SK-N-SH (cell line): Measurements from ENCODE around the gene ASIC2. TPM values are rescaled to one million over a fixed set of nuclear protein-coding genes. Genes with fewer than 3 reads are reported as not detected.

ENCODE experiments used
- CTCF ChIA-PET: fragments of 300-600, 350-600 bp; formaldehyde crosslinking; extraction: SDS; loops from one replicate; lab custom pipeline; 2021; lab: Yijun Ruan, JAX
- POLR2A ChIA-PET: fragments of 350-600 bp; sonication (Branson Sonifier 250); formaldehyde crosslinking; extraction: SDS; loops from one replicate; lab custom pipeline; 2020; ENCODE audit warnings: antibody characterized with exemption, inconsistent platforms; lab: Yijun Ruan, JAX
- DNase-seq: peaks from one replicate; pipeline ENCODE4 v3.0.0; 2012
- H2AFZ ChIP-seq: fragments of 200-600 bp; sonication (generic); 2 replicates; pipeline ENCODE4 v1.8.1; 2016; ENCODE audit warnings: antibody characterized with exemption, mild to moderate bottlenecking, low read depth
- H3F3A ChIP-seq: fragments of 200-600 bp; sonication (generic); replicated peaks from 2 replicates; pipeline ENCODE3; 2016; ENCODE audit warnings: antibody characterized with exemption, mild to moderate bottlenecking; ENCODE audit not compliant: insufficient read depth
- H3K27ac ChIP-seq, 2 experiments: fragments of 200-500 bp in 1 of 2; fragments of 200-600 bp in 1 of 2; sonication (Bioruptor generic) in 1 of 2; sonication (generic), shearing (Covaris generic) in 1 of 2; 2 replicates each; pipeline versions ENCODE4 v1.5.1 to v1.6.1; 2014 to 2016; ENCODE audit warnings: low read depth in 2 of 2, inconsistent platforms in 1 of 2, low read length in 1 of 2, mild to moderate bottlenecking in 1 of 2, mixed read lengths in 1 of 2
- H3K27me3 ChIP-seq: fragments of 200-600 bp; sonication (generic), shearing (Covaris generic); 2 replicates; pipeline ENCODE4 v1.6.1; 2016; ENCODE audit warnings: mixed run types; ENCODE audit not compliant: insufficient read depth
- H3K36me3 ChIP-seq, 2 experiments: fragments of 200-500 bp in 1 of 2; fragments of 200-600 bp in 1 of 2; sonication (Bioruptor generic) in 1 of 2; sonication (generic) in 1 of 2; replicated peaks in 1 of 2; 2 replicates each; pipeline versions ENCODE3 to v1.5.1; 2014 to 2016; ENCODE audit warnings: low read length in 1 of 2, mild to moderate bottlenecking in 1 of 2; ENCODE audit not compliant: insufficient read depth in 2 of 2, control insufficient read depth in 1 of 2
- H3K4me1 ChIP-seq, 2 experiments: fragments of 200-500 bp in 1 of 2; fragments of 200-600 bp in 1 of 2; sonication (Bioruptor generic) in 1 of 2; sonication (generic), shearing (Covaris generic) in 1 of 2; 2 replicates each; pipeline versions ENCODE4 v1.5.1 to v1.6.1; 2014 to 2016; ENCODE audit warnings: low read depth in 1 of 2, low read length in 1 of 2, mixed run types in 1 of 2; ENCODE audit not compliant: insufficient read depth in 2 of 2, control insufficient read depth in 1 of 2
- H3K4me2 ChIP-seq: fragments of 200-600 bp; sonication (generic), shearing (Covaris generic); 2 replicates; pipeline ENCODE4 v1.6.1; 2017; ENCODE audit warnings: mixed run types
- H3K4me3 ChIP-seq, 2 experiments: fragments of 200-500 bp in 1 of 2; fragments of 200-600 bp in 1 of 2; sonication (Bioruptor generic) in 1 of 2; sonication (generic), shearing (Covaris generic) in 1 of 2; 2 replicates each; pipeline versions ENCODE4 v1.5.1 to v1.8.1; 2014 to 2016; ENCODE audit warnings: low read depth in 2 of 2, inconsistent platforms in 1 of 2, low read length in 1 of 2, mild to moderate bottlenecking in 1 of 2, mixed read lengths in 1 of 2, moderate library complexity in 1 of 2
- H3K79me2 ChIP-seq: fragments of 200-600 bp; sonication (generic); 2 replicates; pipeline ENCODE4 v1.8.1; 2017; ENCODE audit warnings: mild to moderate bottlenecking; ENCODE audit not compliant: insufficient read depth
- H3K9ac ChIP-seq: fragments of 200-600 bp; sonication (generic); 2 replicates; pipeline ENCODE4 v1.6.1; 2017; ENCODE audit warnings: mixed run types
- H3K9me2 ChIP-seq: fragments of 200-600 bp; sonication (generic); 2 replicates; pipeline ENCODE4 v1.6.1; 2017; ENCODE audit warnings: mixed run types
- H3K9me3 ChIP-seq: fragments of 200-600 bp; sonication (generic); 2 replicates; pipeline ENCODE4 v1.6.1; 2017; ENCODE audit warnings: mixed run types, mild to moderate bottlenecking, moderate library complexity
- H4K20me1 ChIP-seq: fragments of 200-600 bp; sonication (generic); 2 replicates; pipeline ENCODE4 v1.6.1; 2017; ENCODE audit warnings: mild to moderate bottlenecking, mixed run types; ENCODE audit not compliant: insufficient read depth
- CHD2 ChIP-seq: fragments of 150-350 bp; IDR thresholded peaks from 2 replicates; pipeline ENCODE4 v1.6.1; 2018; ENCODE audit warnings: low read length; ENCODE audit not compliant: partially characterized antibody
- GATA2 ChIP-seq: sonication (generic); formaldehyde crosslinking; IDR thresholded peaks from 2 replicates; pipeline ENCODE4 v1.5.0; 2020; ENCODE audit warnings: mild to moderate bottlenecking, missing genetic modification reagents
- NRF1 ChIP-seq: IDR thresholded peaks from 2 replicates; pipeline ENCODE4 v1.6.1; 2012; ENCODE audit warnings: low read depth, mild to moderate bottlenecking, low read length
- RAD21 ChIP-seq: IDR thresholded peaks from 2 replicates; pipeline ENCODE4 v1.6.1; 2012; ENCODE audit warnings: mild to moderate bottlenecking, low read length
- SIN3A ChIP-seq: IDR thresholded peaks from 2 replicates; pipeline ENCODE4 v1.6.1; 2012; ENCODE audit warnings: low read depth, mild to moderate bottlenecking, low read length, moderate library complexity, borderline replicate concordance
- SMC3 ChIP-seq: IDR thresholded peaks from 2 replicates; pipeline ENCODE4 v1.6.1; 2012; ENCODE audit warnings: low read depth, low read length, improper control_type of control experiment
- TAF1 ChIP-seq: IDR thresholded peaks from 2 replicates; pipeline ENCODE4 v1.6.1; 2012; ENCODE audit warnings: low read depth, mild to moderate bottlenecking, low read length, moderate library complexity, borderline replicate concordance
- WGBS: methylation state at CpG from one replicate; pipeline ENCODE4 v1.1.6; 2017; ENCODE audit warnings: low lambda C conversion rate; 5-methylcytosine and 5-hydroxymethylcytosine counted together
- polyA plus RNA-seq, 3 experiments: library from polyadenylated mRNA; depleted of rRNA; stranded (reverse); fragments of >200 nt; gene quantifications; 2 replicates each; pipeline ENCODE4 v1.2.3, GENCODE V29; 2012
- TF ChIP-seq, protein P1 (sequence below): IDR thresholded peaks from 2 replicates; pipeline ENCODE4 v1.6.1; 2012; ENCODE audit warnings: mild to moderate bottlenecking, low read depth, low read length, moderate library complexity
- TF ChIP-seq, protein P2 (sequence below): fragments of 150-350 bp; IDR thresholded peaks from 2 replicates; pipeline ENCODE4 v1.6.1; 2016; ENCODE audit warnings: mild to moderate bottlenecking, low read depth, low read length
- TF ChIP-seq, protein P3 (sequence below): IDR thresholded peaks from 2 replicates; pipeline ENCODE4; 2012
- TF ChIP-seq, protein P4 (sequence below): IDR thresholded peaks from 2 replicates; pipeline ENCODE4 v1.4.0; 2012; ENCODE audit warnings: low read depth, borderline replicate concordance

ASIC2 gene
- polyA plus RNA-seq, 1 of the 3 experiments (the other 2 are of a cell fraction) = 0.08 TPM

DNA sequence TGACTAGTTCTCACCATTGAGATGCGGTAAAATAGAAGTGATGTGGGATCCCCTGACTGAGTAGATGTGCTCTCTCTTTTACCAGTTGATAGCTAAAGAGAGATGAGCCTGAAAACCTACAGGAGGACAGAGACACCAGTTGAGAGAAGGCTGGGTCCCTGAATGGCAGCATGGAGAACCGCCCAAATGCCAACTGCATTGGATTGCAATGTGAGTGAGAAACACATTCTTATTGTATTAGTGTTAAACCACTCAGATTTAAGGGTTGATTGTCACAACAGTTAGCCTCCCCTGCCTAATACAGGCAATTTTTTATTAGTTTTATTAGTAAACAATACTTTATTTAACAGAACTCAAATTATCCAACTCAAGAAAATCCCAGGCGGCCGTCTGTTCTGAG, 240.2 kb downstream of the ASIC2 start:
- POLR2A ChIA-PET = no interaction called here
- 62% methylated on average over 4 of the region's 4 CpGs for WGBS
- no peaks in the 10 kb centered on the region for H4K20me1 ChIP-seq
- H3K4me3 ChIP-seq = no peak overlapping the region
- H3K27ac ChIP-seq = no peak overlapping the region
- TF ChIP-seq, protein P1, sequence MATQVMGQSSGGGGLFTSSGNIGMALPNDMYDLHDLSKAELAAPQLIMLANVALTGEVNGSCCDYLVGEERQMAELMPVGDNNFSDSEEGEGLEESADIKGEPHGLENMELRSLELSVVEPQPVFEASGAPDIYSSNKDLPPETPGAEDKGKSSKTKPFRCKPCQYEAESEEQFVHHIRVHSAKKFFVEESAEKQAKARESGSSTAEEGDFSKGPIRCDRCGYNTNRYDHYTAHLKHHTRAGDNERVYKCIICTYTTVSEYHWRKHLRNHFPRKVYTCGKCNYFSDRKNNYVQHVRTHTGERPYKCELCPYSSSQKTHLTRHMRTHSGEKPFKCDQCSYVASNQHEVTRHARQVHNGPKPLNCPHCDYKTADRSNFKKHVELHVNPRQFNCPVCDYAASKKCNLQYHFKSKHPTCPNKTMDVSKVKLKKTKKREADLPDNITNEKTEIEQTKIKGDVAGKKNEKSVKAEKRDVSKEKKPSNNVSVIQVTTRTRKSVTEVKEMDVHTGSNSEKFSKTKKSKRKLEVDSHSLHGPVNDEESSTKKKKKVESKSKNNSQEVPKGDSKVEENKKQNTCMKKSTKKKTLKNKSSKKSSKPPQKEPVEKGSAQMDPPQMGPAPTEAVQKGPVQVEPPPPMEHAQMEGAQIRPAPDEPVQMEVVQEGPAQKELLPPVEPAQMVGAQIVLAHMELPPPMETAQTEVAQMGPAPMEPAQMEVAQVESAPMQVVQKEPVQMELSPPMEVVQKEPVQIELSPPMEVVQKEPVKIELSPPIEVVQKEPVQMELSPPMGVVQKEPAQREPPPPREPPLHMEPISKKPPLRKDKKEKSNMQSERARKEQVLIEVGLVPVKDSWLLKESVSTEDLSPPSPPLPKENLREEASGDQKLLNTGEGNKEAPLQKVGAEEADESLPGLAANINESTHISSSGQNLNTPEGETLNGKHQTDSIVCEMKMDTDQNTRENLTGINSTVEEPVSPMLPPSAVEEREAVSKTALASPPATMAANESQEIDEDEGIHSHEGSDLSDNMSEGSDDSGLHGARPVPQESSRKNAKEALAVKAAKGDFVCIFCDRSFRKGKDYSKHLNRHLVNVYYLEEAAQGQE = no peak
- TF ChIP-seq SMC3 = no peak
- no peak for TF ChIP-seq NRF1
- TF ChIP-seq RAD21 = no peak
- no peak for TF ChIP-seq TAF1
- no peak for TF ChIP-seq GATA2 (CRISPR knock-in tag)
- TF ChIP-seq, protein P2, sequence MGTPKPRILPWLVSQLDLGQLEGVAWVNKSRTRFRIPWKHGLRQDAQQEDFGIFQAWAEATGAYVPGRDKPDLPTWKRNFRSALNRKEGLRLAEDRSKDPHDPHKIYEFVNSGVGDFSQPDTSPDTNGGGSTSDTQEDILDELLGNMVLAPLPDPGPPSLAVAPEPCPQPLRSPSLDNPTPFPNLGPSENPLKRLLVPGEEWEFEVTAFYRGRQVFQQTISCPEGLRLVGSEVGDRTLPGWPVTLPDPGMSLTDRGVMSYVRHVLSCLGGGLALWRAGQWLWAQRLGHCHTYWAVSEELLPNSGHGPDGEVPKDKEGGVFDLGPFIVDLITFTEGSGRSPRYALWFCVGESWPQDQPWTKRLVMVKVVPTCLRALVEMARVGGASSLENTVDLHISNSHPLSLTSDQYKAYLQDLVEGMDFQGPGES = no peak
- TF ChIP-seq SIN3A = no peak
- TF ChIP-seq, protein P3, sequence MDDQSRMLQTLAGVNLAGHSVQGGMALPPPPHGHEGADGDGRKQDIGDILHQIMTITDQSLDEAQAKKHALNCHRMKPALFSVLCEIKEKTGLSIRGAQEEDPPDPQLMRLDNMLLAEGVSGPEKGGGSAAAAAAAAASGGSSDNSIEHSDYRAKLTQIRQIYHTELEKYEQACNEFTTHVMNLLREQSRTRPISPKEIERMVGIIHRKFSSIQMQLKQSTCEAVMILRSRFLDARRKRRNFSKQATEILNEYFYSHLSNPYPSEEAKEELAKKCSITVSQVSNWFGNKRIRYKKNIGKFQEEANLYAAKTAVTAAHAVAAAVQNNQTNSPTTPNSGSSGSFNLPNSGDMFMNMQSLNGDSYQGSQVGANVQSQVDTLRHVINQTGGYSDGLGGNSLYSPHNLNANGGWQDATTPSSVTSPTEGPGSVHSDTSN = no peak
- TF ChIP-seq, protein P4, sequence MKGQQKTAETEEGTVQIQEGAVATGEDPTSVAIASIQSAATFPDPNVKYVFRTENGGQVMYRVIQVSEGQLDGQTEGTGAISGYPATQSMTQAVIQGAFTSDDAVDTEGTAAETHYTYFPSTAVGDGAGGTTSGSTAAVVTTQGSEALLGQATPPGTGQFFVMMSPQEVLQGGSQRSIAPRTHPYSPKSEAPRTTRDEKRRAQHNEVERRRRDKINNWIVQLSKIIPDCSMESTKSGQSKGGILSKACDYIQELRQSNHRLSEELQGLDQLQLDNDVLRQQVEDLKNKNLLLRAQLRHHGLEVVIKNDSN = no peak
- TF ChIP-seq CHD2 = no peak
- no peak for DNase-seq
- no peaks in the 10 kb centered on the region for H3F3A ChIP-seq
- H3K27me3 ChIP-seq = no peaks in the 10 kb centered on the region
- H3K79me2 ChIP-seq = no peaks in the 10 kb centered on the region
- no peak overlapping the region for H2AFZ ChIP-seq
- CTCF ChIA-PET = interaction anchor here (1.0 to 1.3 kb wide), 3 partner anchors 14 to 623 kb away, joined by 3 to 5 read pairs (median 4); no protein-coding TSS in a partner anchor
- H3K9me2 ChIP-seq = no peaks in the 10 kb centered on the region
- H3K9me3 ChIP-seq = no peaks in the 10 kb centered on the region
- H3K9ac ChIP-seq = no peak overlapping the region
- no peaks in the 10 kb centered on the region for H3K36me3 ChIP-seq
- no peaks in the 10 kb centered on the region for H3K4me1 ChIP-seq
- no peak overlapping the region for H3K4me2 ChIP-seq
